A549 (cell line): Measurements from ENCODE around the gene UPF2. TPM values are rescaled to one million over a fixed set of nuclear protein-coding genes. Genes with fewer than 3 reads are reported as not detected.

Experiments used
- ATAC-seq, 2 experiments: fragments of 200-7000 bp in 1 of 2; fragments of >200 bp in 1 of 2; cut with Nextera tagmentation in 1 of 2; cut with Tn5 transposase in 1 of 2; 3 replicates each; pipeline versions ENCODE4 v1.8.0 to v1.9.1; 2018 to 2020; ENCODE audit warnings: mild to moderate bottlenecking in 1 of 2, moderate library complexity in 1 of 2
- CTCF ChIA-PET: fragments of 300-600 bp; sonication (Branson Sonifier 250); formaldehyde crosslinking; extraction: SDS; loops from one replicate; lab custom pipeline; 2021; ENCODE audit warnings: antibody characterized with exemption, inconsistent platforms; lab: Yijun Ruan, JAX
- POLR2A ChIA-PET: fragments of 350-600 bp; formaldehyde crosslinking; extraction: SDS; loops from one replicate; lab custom pipeline; 2021; ENCODE audit warnings: antibody characterized with exemption, inconsistent platforms; lab: Yijun Ruan, JAX
- DNase-seq, 2 experiments: peaks; one replicate each; pipeline versions ENCODE4 v3.0.0 to v3.0.0-alpha.2; 2011 to 2016; ENCODE audit warnings: low read depth in 1 of 2, low spot score in 1 of 2
- FAIRE-seq: peaks from 2 replicates; lab custom pipeline; 2011; peaks lifted over from hg19 to GRCh38; lab: Jason Lieb, UNC
- H3K27ac ChIP-seq, 2 experiments: fragments of >200 bp; sonication (Bioruptor Twin); formaldehyde crosslinking; 3 replicates each; pipeline ENCODE4 v1.5.1; 2016 to 2017
- H3K4me1 ChIP-seq: fragments of >200 bp; sonication (Bioruptor Twin); formaldehyde crosslinking; 3 replicates; pipeline ENCODE4 v1.6.1; 2016
- H3K4me2 ChIP-seq: fragments of >200 bp; sonication (Bioruptor Twin); formaldehyde crosslinking; 3 replicates; pipeline ENCODE4 v1.6.1; 2016
- H3K4me3 ChIP-seq: fragments of >200 bp; sonication (Bioruptor Twin); formaldehyde crosslinking; 3 replicates; pipeline ENCODE4 v1.5.1; 2016
- H3K9me3 ChIP-seq: fragments of >200 bp; sonication (Bioruptor Twin); formaldehyde crosslinking; 3 replicates; pipeline ENCODE4 v1.6.1; 2016
- CBX2 ChIP-seq: fragments of 200-600 bp; sonication (generic); IDR thresholded peaks from 2 replicates; pipeline ENCODE4 v1.6.1; 2016; ENCODE audit warnings: low read depth, mild to moderate bottlenecking, borderline replicate concordance
- CBX8 ChIP-seq: fragments of 200-600 bp; sonication (generic); IDR thresholded peaks from 2 replicates; pipeline ENCODE4 v1.6.1; 2016
- EHF ChIP-seq: fragments of 250-450 bp; sonication (Bioruptor Pico); IDR thresholded peaks from 2 replicates; pipeline ENCODE4 v1.5.0; 2020; ENCODE audit warnings: mild to moderate bottlenecking
- FOSB ChIP-seq: fragments of 250-450 bp; sonication (Bioruptor Pico); IDR thresholded peaks from 2 replicates; pipeline ENCODE4 v1.5.0; 2020; ENCODE audit warnings: mild to moderate bottlenecking, moderate library complexity
- FOSL2 ChIP-seq, 2 experiments: fragments of 450-650 bp in 1 of 2; fragments of >200 bp in 1 of 2; sonication (Bioruptor Twin) in 1 of 2; formaldehyde crosslinking; IDR thresholded peaks; 2 replicates each; pipeline versions ENCODE4 v1.5.0 to v1.6.1; 2016 to 2020; ENCODE audit warnings: mild to moderate bottlenecking in 1 of 2, moderate library complexity in 1 of 2
- FOXS1 ChIP-seq: fragments of 250-450 bp; sonication (Bioruptor Pico); IDR thresholded peaks from 2 replicates; pipeline ENCODE4 v1.5.0; 2020; ENCODE audit warnings: mild to moderate bottlenecking, moderate library complexity
- HDAC2 ChIP-seq: fragments of 200-600 bp; sonication (generic); IDR thresholded peaks from 2 replicates; pipeline ENCODE4 v1.6.1; 2016
- HOXB5 ChIP-seq: fragments of 250-450 bp; sonication (Bioruptor Pico); IDR thresholded peaks from 2 replicates; pipeline ENCODE4 v1.5.0; 2020; ENCODE audit warnings: mild to moderate bottlenecking, moderate library complexity
- KDM1A ChIP-seq: fragments of 200-600 bp; sonication (generic); IDR thresholded peaks from 2 replicates; pipeline ENCODE4 v1.6.1; 2016; ENCODE audit warnings: low read depth, mild to moderate bottlenecking
- KDM5A ChIP-seq: fragments of 200-600 bp; sonication (generic); IDR thresholded peaks from 2 replicates; pipeline ENCODE4 v1.6.1; 2016; ENCODE audit warnings: antibody characterized with exemption, mild to moderate bottlenecking
- MAFK ChIP-seq: fragments of 450-650 bp; IDR thresholded peaks from 2 replicates; pipeline ENCODE4 v1.6.1; 2014; ENCODE audit not compliant: partially characterized antibody
- NFE2L2 ChIP-seq: fragments of 150-350 bp; conservative IDR thresholded peaks from 2 replicates; pipeline ENCODE4 v1.6.1; 2014; ENCODE audit warnings: low read length
- NPAS2 ChIP-seq: fragments of 250-450 bp; sonication (Bioruptor Pico); IDR thresholded peaks from 2 replicates; pipeline ENCODE4 v1.8.0; 2022; ENCODE audit warnings: mild to moderate bottlenecking, moderate library complexity, borderline replicate concordance
- NR3C1 ChIP-seq: fragments of >200 bp; sonication (Bioruptor Twin); formaldehyde crosslinking; IDR thresholded peaks from 3 replicates; pipeline ENCODE4 v1.6.1; 2017
- PHF8 ChIP-seq: fragments of 200-600 bp; sonication (generic); IDR thresholded peaks from 2 replicates; pipeline ENCODE4 v1.6.1; 2016; ENCODE audit warnings: low read depth, mild to moderate bottlenecking, antibody characterized with exemption, moderate library complexity, borderline replicate concordance
- POLR2A ChIP-seq: IDR thresholded peaks from 2 replicates; pipeline ENCODE4 v1.6.1; 2012; ENCODE audit warnings: mild to moderate bottlenecking, low read length
- RAD21 ChIP-seq, 2 experiments: fragments of >200 bp in 1 of 2; sonication (Bioruptor Twin) in 1 of 2; formaldehyde crosslinking in 1 of 2; IDR thresholded peaks in 1 of 2; conservative IDR thresholded peaks in 1 of 2; 2 replicates in 1 of 2; 3 replicates in 1 of 2; pipeline ENCODE4 v1.6.1; 2012 to 2018; ENCODE audit warnings: inconsistent platforms in 1 of 2
- RCOR1 ChIP-seq: fragments of 150-350 bp; IDR thresholded peaks from 2 replicates; pipeline ENCODE4 v1.6.1; 2014; ENCODE audit warnings: antibody characterized with exemption, low read length, low read depth
- TFCP2L1 ChIP-seq: fragments of 250-450 bp; sonication (Bioruptor Pico); IDR thresholded peaks from 2 replicates; pipeline ENCODE4 v1.5.0; 2021; ENCODE audit warnings: mild to moderate bottlenecking
- ZFP36 ChIP-seq: fragments of 450-650 bp; IDR thresholded peaks from 2 replicates; pipeline ENCODE4 v1.6.1; 2014; ENCODE audit warnings: borderline replicate concordance; ENCODE audit not compliant: partially characterized antibody
- ZSCAN20 ChIP-seq: fragments of 250-450 bp; sonication (Bioruptor Pico); IDR thresholded peaks from 2 replicates; pipeline ENCODE4 v1.8.0; 2022; ENCODE audit warnings: mild to moderate bottlenecking, moderate library complexity
- WGBS: methylation state at CpG from one replicate; pipeline ENCODE4 v1.1.6; 2017; ENCODE audit errors: missing lambda C conversion rate; 5-methylcytosine and 5-hydroxymethylcytosine counted together
- polyA plus RNA-seq, 4 experiments: library from polyadenylated mRNA; depleted of rRNA in 3 of 4; stranded (reverse); fragments of >200 nt; fragmentation: RNase III in 1 of 4; extraction: RNeasy Plus Mini Kit Qiagen cat#74134 plus additional on column Dnase treatment in 1 of 4; gene quantifications; 2 replicates in 3 of 4; 3 replicates in 1 of 4; pipeline ENCODE4 v1.2.3, GENCODE V29; 2011 to 2017
- TF ChIP-seq, protein P1 (sequence below): fragments of 250-450 bp; sonication (Bioruptor Pico); IDR thresholded peaks from 2 replicates; pipeline ENCODE4 v1.5.0; 2021; ENCODE audit warnings: mild to moderate bottlenecking, moderate library complexity, borderline replicate concordance
- TF ChIP-seq, protein P2 (sequence below): fragments of 150-350 bp; IDR thresholded peaks from 2 replicates; pipeline ENCODE4 v1.6.1; 2014; ENCODE audit warnings: low read depth, mild to moderate bottlenecking, low read length
- TF ChIP-seq, protein P3 (sequence below): IDR thresholded peaks from 2 replicates; pipeline ENCODE4 v1.6.1; 2012; ENCODE audit warnings: low read depth, borderline replicate concordance
- TF ChIP-seq, protein P4 (sequence below): fragments of 250-450 bp; sonication (Bioruptor Pico); IDR thresholded peaks from 2 replicates; pipeline ENCODE4 v1.5.0; 2020; ENCODE audit warnings: low read depth, mild to moderate bottlenecking, moderate library complexity

UPF2 gene
- polyA plus RNA-seq, 2 of the 4 experiments (the other 2 are of a cell fraction), result 16.5 to 21.6 TPM

DNA sequence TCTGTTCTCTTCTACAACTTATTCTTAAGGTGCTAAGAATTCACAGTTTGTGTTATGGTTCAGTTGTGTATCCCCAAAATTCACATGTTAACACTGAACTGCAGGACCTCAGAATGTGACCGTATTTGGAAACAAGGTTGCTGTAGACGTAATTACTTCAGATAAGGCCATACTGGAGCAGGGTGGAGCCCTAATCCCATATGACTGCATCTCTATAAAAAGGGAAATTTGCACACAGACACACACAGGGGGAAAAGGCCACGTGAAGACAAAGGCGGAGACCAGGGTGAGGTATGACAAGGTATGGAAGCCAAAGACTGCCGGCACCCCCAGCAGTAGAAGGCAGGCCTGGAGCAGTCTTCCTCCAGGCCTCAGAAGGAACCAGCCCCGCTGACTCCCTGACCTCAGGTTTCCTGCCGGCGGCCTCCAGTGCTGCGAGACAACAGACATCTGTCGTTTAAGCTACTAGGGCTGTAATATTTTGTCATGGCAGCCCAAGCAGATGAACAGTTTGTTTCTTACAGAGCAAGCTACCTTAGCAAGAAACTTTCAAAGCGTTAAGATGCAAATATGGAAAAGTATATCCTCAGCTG is 120.7 kb downstream of the UPF2 start:
- ChIA-PET CTCF (interaction anchor here (1.0 kb wide), 1 partner anchor 10 kb away, joined by 3 read pairs; no protein-coding TSS in a partner anchor), POLR2A (no interaction called here)
- Histone ChIP-seq H3K4me3 (no peak overlapping the region), H3K4me1 (no peaks in the 10 kb centered on the region), H3K27ac (no peak overlapping the region), H3K4me2 (no peak overlapping the region), H3K9me3 (no peaks in the 10 kb centered on the region)
- FAIRE-seq (no peak), ATAC-seq (no peak), DNase-seq (no peak)
- WGBS, result 92% methylated on average over 11 of the region's 11 CpGs
- TF ChIP-seq EHF (CRISPR knock-in tag), result no peak
- TF ChIP-seq CBX8, result no peak
- TF ChIP-seq FOXS1 (CRISPR knock-in tag), result no peak
- no peak for TF ChIP-seq POLR2A
- no peak for TF ChIP-seq ZSCAN20 (CRISPR knock-in tag)
- TF ChIP-seq RAD21 (conservative IDR thresholded peaks at IDR 0.05 in 1 of 2, IDR thresholded peaks at IDR 0.05 in 1 of 2), result no peak
- TF ChIP-seq, protein P1, sequence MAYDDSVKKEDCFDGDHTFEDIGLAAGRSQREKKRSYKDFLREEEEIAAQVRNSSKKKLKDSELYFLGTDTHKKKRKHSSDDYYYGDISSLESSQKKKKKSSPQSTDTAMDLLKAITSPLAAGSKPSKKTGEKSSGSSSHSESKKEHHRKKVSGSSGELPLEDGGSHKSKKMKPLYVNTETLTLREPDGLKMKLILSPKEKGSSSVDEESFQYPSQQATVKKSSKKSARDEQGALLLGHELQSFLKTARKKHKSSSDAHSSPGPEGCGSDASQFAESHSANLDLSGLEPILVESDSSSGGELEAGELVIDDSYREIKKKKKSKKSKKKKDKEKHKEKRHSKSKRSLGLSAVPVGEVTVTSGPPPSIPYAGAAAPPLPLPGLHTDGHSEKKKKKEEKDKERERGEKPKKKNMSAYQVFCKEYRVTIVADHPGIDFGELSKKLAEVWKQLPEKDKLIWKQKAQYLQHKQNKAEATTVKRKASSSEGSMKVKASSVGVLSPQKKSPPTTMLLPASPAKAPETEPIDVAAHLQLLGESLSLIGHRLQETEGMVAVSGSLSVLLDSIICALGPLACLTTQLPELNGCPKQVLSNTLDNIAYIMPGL (CRISPR knock-in tag), result no peak
- TF ChIP-seq, protein P2, sequence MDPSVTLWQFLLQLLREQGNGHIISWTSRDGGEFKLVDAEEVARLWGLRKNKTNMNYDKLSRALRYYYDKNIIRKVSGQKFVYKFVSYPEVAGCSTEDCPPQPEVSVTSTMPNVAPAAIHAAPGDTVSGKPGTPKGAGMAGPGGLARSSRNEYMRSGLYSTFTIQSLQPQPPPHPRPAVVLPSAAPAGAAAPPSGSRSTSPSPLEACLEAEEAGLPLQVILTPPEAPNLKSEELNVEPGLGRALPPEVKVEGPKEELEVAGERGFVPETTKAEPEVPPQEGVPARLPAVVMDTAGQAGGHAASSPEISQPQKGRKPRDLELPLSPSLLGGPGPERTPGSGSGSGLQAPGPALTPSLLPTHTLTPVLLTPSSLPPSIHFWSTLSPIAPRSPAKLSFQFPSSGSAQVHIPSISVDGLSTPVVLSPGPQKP, result no peak
- no peak for TF ChIP-seq ZFP36

DNA sequence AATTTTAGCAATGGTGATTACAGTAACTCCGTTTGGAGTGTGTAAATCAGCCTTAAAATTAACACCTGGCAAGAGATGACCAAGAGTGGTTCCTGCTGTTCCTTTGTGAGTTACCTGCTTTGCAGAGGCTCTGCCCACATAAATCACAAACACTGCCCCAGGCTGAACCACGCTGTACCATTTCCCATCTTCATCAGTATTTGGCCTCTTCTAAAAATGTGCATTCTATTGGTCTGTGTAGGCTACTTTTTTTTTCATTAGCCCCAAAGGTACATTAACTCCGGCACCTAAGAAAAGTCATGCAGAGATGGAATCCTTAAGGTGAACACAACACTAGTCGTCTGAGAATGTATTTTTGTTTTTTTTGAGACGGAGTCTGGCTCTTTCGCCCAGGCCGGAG is 123.3 kb downstream of the UPF2 start:
- DNase-seq (no peak), ATAC-seq (no peak), FAIRE-seq (no peak)
- CTCF ChIA-PET, result interaction anchor here (3.1 kb wide), 1 partner anchor 11 kb away, joined by 8 read pairs; no protein-coding TSS in a partner anchor
- Histone ChIP-seq H3K4me1 (0 out of 3 replicates have a peak, but pooled peaks cover 9% of the 10 kb centered on the region), H3K27ac (no peak overlapping the region), H3K4me2 (no peak overlapping the region), H3K9me3 (no peaks in the 10 kb centered on the region), H3K4me3 (no peak overlapping the region)
- TF ChIP-seq TFCP2L1 (CRISPR knock-in tag) (no peak), NPAS2 (no peak), KDM1A (no peak), CBX2 (no peak), NR3C1 (no peak), FOSB (CRISPR knock-in tag) (no peak), NFE2L2 (no peak), RCOR1 (no peak), MAFK (no peak), HOXB5 (CRISPR knock-in tag) (no peak), FOSL2 (IDR thresholded peaks at IDR 0.05) (no peak), FOSL2 (CRISPR knock-in tag; IDR thresholded peaks at IDR 0.05) (no peak), FOXS1 (CRISPR knock-in tag) (no peak), CBX8 (no peak), PHF8 (no peak), HDAC2 (no peak), KDM5A (no peak)
- TF ChIP-seq, protein P2, result no peak
- TF ChIP-seq, protein P3, sequence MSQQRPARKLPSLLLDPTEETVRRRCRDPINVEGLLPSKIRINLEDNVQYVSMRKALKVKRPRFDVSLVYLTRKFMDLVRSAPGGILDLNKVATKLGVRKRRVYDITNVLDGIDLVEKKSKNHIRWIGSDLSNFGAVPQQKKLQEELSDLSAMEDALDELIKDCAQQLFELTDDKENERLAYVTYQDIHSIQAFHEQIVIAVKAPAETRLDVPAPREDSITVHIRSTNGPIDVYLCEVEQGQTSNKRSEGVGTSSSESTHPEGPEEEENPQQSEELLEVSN, result no peak
- TF ChIP-seq, protein P4, sequence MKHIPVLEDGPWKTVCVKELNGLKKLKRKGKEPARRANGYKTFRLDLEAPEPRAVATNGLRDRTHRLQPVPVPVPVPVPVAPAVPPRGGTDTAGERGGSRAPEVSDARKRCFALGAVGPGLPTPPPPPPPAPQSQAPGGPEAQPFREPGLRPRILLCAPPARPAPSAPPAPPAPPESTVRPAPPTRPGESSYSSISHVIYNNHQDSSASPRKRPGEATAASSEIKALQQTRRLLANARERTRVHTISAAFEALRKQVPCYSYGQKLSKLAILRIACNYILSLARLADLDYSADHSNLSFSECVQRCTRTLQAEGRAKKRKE, result no peak
- WGBS, result 83% methylated on average over 7 of the region's 7 CpGs
- POLR2A ChIA-PET, result no interaction called here
